ENCODE data around the gene HNRNPF.

HNRNPF gene

GRCh38 chr10:43371418-43371817 is 37.6 kb downstream of the HNRNPF start, which contains the start of gene FXYD4:
TSS of gene FXYD4 (plus strand) at chr10:43371636. CDS start at chr10:43373747, 2,111 bp downstream.
- TF ChIP-seq CTCF (IDR thresholded peaks at IDR 0.05; ENCODE audit: low read depth, low read length) = no peak
- H3K4me3 ChIP-seq (ENCODE audit: low read depth, low read length) = no peak within 1 kb of the TSS

- no peak overlapping the region for H3K4me3 ChIP-seq (ENCODE audit: low read depth, low read length)
- no peak for TF ChIP-seq CTCF (IDR thresholded peaks at IDR 0.05; ENCODE audit: low read depth, low read length)
Observed at GRCh38 chr10:43370671-43371215, 38.2 kb downstream of the HNRNPF start.

GRCh38 chr10:43369921-43370320 is 39.1 kb downstream of the HNRNPF start:
- no peak overlapping the region for H3K4me3 ChIP-seq (ENCODE audit: low read depth, low read length)
- TF ChIP-seq CTCF (IDR thresholded peaks at IDR 0.05; ENCODE audit: low read depth, low read length) = no peak

GRCh38 chr10:43365001-43365400 is 44.0 kb downstream of the HNRNPF start:
- TF ChIP-seq CTCF (IDR thresholded peaks at IDR 0.05; ENCODE audit: low read depth, low read length) = no peak
- no peak overlapping the region for H3K4me3 ChIP-seq (ENCODE audit: low read depth, low read length)

GRCh38 chr10:43362191-43362839 is 46.7 kb downstream of the HNRNPF start:
- TF ChIP-seq CTCF (IDR thresholded peaks at IDR 0.05; ENCODE audit: low read depth, low read length) = no peak
- H3K4me3 ChIP-seq (ENCODE audit: low read depth, low read length) = no peak overlapping the region

GRCh38 chr10:43361547-43362190 is 47.3 kb downstream of the HNRNPF start:
- H3K4me3 ChIP-seq (ENCODE audit: low read depth, low read length) = no peak overlapping the region
- TF ChIP-seq CTCF (IDR thresholded peaks at IDR 0.05; ENCODE audit: low read depth, low read length) = no peak

- TF ChIP-seq CTCF (IDR thresholded peaks at IDR 0.05; ENCODE audit: low read depth, low read length) = no peak
- no peak overlapping the region for H3K4me3 ChIP-seq (ENCODE audit: low read depth, low read length)
Observed at GRCh38 chr10:43360086-43360485, 48.9 kb downstream of the HNRNPF start.

Measured in WI38 (cell line).